DND-41 (cell line): ENCODE results near the gene PPP2R2B.

Experiments
- ATAC-seq: fragments of 200-7000 bp; cut with Tn5 transposase; 3 replicates; pipeline ENCODE4 v1.9.1; 2021; ENCODE audit warnings: low read depth; ENCODE audit not compliant: insufficient read depth
- DNase-seq: peaks from one replicate; pipeline ENCODE4 v3.0.0-alpha.2; 2020
- H2AFZ ChIP-seq: 2 replicates; pipeline ENCODE4 v1.6.0; 2012; ENCODE audit warnings: low read depth, low read length
- H3K27ac ChIP-seq: 2 replicates; pipeline ENCODE4 v1.5.1; 2012; ENCODE audit warnings: low read length, inconsistent platforms
- H3K27me3 ChIP-seq: fragments of 200-600 bp; sonication (generic); 2 replicates; pipeline ENCODE4 v1.6.0; 2012; ENCODE audit warnings: low read length, mild to moderate bottlenecking, inconsistent platforms; ENCODE audit not compliant: insufficient read depth, poor library complexity
- H3K36me3 ChIP-seq: 2 replicates; pipeline ENCODE4 v1.5.1; 2012; ENCODE audit warnings: low read length, inconsistent platforms; ENCODE audit not compliant: insufficient read depth
- H3K4me1 ChIP-seq: 2 replicates; pipeline ENCODE4 v1.5.1; 2012; ENCODE audit warnings: mild to moderate bottlenecking, low read length; ENCODE audit not compliant: insufficient read depth
- H3K4me2 ChIP-seq: 2 replicates; pipeline ENCODE4 v1.6.0; 2012; ENCODE audit warnings: mild to moderate bottlenecking, moderate library complexity, low read length, inconsistent platforms; ENCODE audit not compliant: insufficient read depth
- H3K4me3 ChIP-seq, 2 experiments: fragments of 200-600 bp in 1 of 2; shearing (Covaris generic) in 1 of 2; 2 replicates each; pipeline ENCODE4 v1.5.1; 2012 to 2016; ENCODE audit warnings: inconsistent platforms in 2 of 2, low read length in 2 of 2, mild to moderate bottlenecking in 2 of 2, low read depth in 1 of 2, moderate library complexity in 1 of 2
- H3K79me2 ChIP-seq: 2 replicates; pipeline ENCODE4 v1.6.0; 2012; ENCODE audit warnings: low read length, inconsistent platforms; ENCODE audit not compliant: insufficient read depth
- H3K9ac ChIP-seq: 2 replicates; pipeline ENCODE4 v1.6.0; 2012; ENCODE audit warnings: low read depth, mild to moderate bottlenecking, inconsistent platforms, low read length, moderate library complexity
- H3K9me3 ChIP-seq: 2 replicates; pipeline ENCODE4 v1.5.1; 2012; ENCODE audit warnings: low read length, moderate library complexity, mild to moderate bottlenecking, inconsistent platforms; ENCODE audit not compliant: insufficient read depth, severe bottlenecking
- H4K20me1 ChIP-seq: 2 replicates; pipeline ENCODE4 v1.6.0; 2012; ENCODE audit warnings: low read length; ENCODE audit not compliant: insufficient read depth
- CTCF ChIP-seq: IDR thresholded peaks from 2 replicates; pipeline ENCODE4 v1.5.1; 2012; ENCODE audit warnings: borderline replicate concordance, low read length, moderate library complexity, mild to moderate bottlenecking; ENCODE audit not compliant: poor library complexity, severe bottlenecking; ENCODE audit errors: extremely low read depth
- EZH2 ChIP-seq: IDR thresholded peaks from 3 replicates; pipeline ENCODE4 v1.6.1; 2012; ENCODE audit warnings: borderline replicate concordance, low read depth, mild to moderate bottlenecking, moderate library complexity, low read length, inconsistent platforms; ENCODE audit not compliant: severe bottlenecking

The PPP2R2B gene

GRCh38 chr5:146646441-146646840 lies 232.1 kb downstream of the PPP2R2B start:
- no peak overlapping the region for H3K27ac ChIP-seq
- H3K4me3 ChIP-seq, result no peak overlapping the region
- no peak overlapping the region for H3K9ac ChIP-seq
- no peak for ATAC-seq
- H3K4me1 ChIP-seq, result no peaks in the 10 kb centered on the region
- no peak overlapping the region for H2AFZ ChIP-seq
- H3K79me2 ChIP-seq, result no peaks in the 10 kb centered on the region
- H3K9me3 ChIP-seq, result no peaks in the 10 kb centered on the region
- TF ChIP-seq EZH2 (no peak), CTCF (no peak)
- H3K4me2 ChIP-seq, result no peak overlapping the region
- H3K27me3 ChIP-seq, result peaks cover 3% of the 10 kb centered on the region
- no peaks in the 10 kb centered on the region for H3K36me3 ChIP-seq
- H4K20me1 ChIP-seq, result no peaks in the 10 kb centered on the region
- DNase-seq, result no peak

GRCh38 chr5:146645342-146645741 lies 233.2 kb downstream of the PPP2R2B start:
- H3K36me3 ChIP-seq, result no peaks in the 10 kb centered on the region
- no peaks in the 10 kb centered on the region for H4K20me1 ChIP-seq
- no peak overlapping the region for H3K4me2 ChIP-seq
- DNase-seq, result peak; percentile 9
- peaks cover 3% of the 10 kb centered on the region for H3K27me3 ChIP-seq
- H3K79me2 ChIP-seq, result no peaks in the 10 kb centered on the region
- TF ChIP-seq CTCF (no peak), EZH2 (no peak)
- H3K4me3 ChIP-seq, result no peak overlapping the region
- no peak overlapping the region for H2AFZ ChIP-seq
- H3K9me3 ChIP-seq, result no peaks in the 10 kb centered on the region
- H3K9ac ChIP-seq, result no peak overlapping the region
- 0 out of 3 replicates have a peak, but pooled peaks have one; percentile 42 for ATAC-seq
- H3K4me1 ChIP-seq, result no peaks in the 10 kb centered on the region
- no peak overlapping the region for H3K27ac ChIP-seq

- no peak overlapping the region for H2AFZ ChIP-seq
- no peaks in the 10 kb centered on the region for H3K79me2 ChIP-seq
- no peaks in the 10 kb centered on the region for H4K20me1 ChIP-seq
- peaks cover 3% of the 10 kb centered on the region for H3K27me3 ChIP-seq
- no peak overlapping the region for H3K4me2 ChIP-seq
- no peak for DNase-seq
- H3K4me1 ChIP-seq, result no peaks in the 10 kb centered on the region
- TF ChIP-seq CTCF, result no peak
- no peak for TF ChIP-seq EZH2
- no peaks in the 10 kb centered on the region for H3K9me3 ChIP-seq
- no peak overlapping the region for H3K4me3 ChIP-seq
- no peak overlapping the region for H3K27ac ChIP-seq
- H3K9ac ChIP-seq, result no peak overlapping the region
- no peaks in the 10 kb centered on the region for H3K36me3 ChIP-seq
- no peak for ATAC-seq
Observed at GRCh38 chr5:146644831-146645230, 233.7 kb downstream of the PPP2R2B start.

GRCh38 chr5:146643776-146644175 lies 234.8 kb downstream of the PPP2R2B start:
- no peak for ATAC-seq

More at GRCh38 chr5:146643776-146644175, 234.8 kb downstream of the PPP2R2B start:
- Histone ChIP-seq H2AFZ (no peak overlapping the region), H3K9me3 (no peaks in the 10 kb centered on the region), H3K27me3 (peaks cover 8% of the 10 kb centered on the region), H3K9ac (no peak overlapping the region), H3K27ac (no peak overlapping the region), H4K20me1 (no peaks in the 10 kb centered on the region), H3K4me2 (no peak overlapping the region), H3K4me1 (no peaks in the 10 kb centered on the region), H3K79me2 (no peaks in the 10 kb centered on the region), H3K36me3 (no peaks in the 10 kb centered on the region), H3K4me3 (no peak overlapping the region)
- no peak for DNase-seq
- TF ChIP-seq EZH2 (no peak), CTCF (no peak)
